Retinal pigment epithelial cell (primary cell): ENCODE measurements around the gene PBRM1.

ENCODE experiments used
- DNase-seq: peaks from one replicate; pipeline ENCODE4 v3.0.0-alpha.2; 2010; ENCODE audit warnings: low read depth
- H3K4me3 ChIP-seq: 2 replicates; pipeline ENCODE4 v1.5.1; 2011; ENCODE audit warnings: mild to moderate bottlenecking, low read length, control low read depth, moderate library complexity
- TF ChIP-seq, protein P1 (sequence below): conservative IDR thresholded peaks from 2 replicates; pipeline ENCODE4 v1.5.1; 2011; ENCODE audit warnings: low read depth, low read length, control low read depth, inconsistent platforms

PBRM1 gene

DNA sequence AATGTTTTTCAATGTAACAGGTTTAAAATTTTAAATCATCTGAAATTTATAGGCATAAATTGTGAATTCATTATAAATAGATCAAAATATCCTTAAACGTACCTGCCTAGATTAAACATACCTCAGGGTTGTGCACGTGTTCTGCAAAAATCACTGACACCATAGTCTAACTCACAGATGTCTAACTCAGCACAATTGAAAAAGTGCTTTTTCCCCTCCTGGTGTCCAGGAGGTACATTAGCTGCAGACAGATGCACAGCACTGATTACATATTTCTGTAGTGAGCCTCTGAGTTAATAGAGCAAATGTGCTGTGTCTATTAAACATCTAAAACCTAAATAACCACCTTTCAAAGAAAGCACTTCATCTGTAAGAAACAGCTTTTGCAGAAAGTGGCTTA, 138.6 kb downstream of the PBRM1 start:
- H3K4me3 ChIP-seq: no peak overlapping the region
- TF ChIP-seq, protein P1, sequence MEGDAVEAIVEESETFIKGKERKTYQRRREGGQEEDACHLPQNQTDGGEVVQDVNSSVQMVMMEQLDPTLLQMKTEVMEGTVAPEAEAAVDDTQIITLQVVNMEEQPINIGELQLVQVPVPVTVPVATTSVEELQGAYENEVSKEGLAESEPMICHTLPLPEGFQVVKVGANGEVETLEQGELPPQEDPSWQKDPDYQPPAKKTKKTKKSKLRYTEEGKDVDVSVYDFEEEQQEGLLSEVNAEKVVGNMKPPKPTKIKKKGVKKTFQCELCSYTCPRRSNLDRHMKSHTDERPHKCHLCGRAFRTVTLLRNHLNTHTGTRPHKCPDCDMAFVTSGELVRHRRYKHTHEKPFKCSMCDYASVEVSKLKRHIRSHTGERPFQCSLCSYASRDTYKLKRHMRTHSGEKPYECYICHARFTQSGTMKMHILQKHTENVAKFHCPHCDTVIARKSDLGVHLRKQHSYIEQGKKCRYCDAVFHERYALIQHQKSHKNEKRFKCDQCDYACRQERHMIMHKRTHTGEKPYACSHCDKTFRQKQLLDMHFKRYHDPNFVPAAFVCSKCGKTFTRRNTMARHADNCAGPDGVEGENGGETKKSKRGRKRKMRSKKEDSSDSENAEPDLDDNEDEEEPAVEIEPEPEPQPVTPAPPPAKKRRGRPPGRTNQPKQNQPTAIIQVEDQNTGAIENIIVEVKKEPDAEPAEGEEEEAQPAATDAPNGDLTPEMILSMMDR: no peak
- no peak for DNase-seq

DNA sequence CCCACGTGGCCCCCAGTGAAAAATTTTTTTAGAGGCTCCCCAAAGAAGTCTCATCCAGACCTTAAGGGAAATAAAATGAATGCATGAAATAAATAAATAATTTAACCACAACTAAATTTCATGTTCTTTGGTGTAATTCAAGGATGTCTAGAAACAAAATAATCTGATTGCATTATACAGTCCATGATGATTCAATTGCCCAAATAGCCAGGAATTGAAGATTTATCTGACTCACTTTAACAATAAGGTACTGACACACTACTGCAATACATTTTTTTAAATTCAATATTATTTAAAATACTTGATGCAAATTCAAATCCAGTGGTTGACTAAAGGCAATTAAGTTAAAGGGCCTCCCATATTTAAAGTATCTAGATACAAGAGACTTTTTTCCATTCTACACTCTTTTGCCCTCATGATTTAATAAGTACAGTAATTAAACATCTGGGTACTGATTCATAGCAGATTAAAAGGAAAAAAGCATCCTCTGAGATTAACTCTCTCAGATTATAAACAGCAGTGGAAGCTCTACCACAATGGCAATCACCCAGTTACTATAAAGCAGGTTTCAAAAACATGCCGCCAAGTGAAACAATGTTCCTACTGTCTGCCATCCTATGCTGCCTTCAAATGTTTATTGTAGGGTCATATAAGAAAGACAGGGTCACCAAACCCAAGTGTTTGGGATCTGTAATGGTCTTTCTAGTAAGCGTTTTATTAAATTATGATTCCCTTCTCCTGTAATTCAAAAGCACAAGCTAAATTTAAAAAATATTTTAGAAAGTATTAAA, 139.4 kb downstream of the PBRM1 start:
- no peak for DNase-seq

DNA sequence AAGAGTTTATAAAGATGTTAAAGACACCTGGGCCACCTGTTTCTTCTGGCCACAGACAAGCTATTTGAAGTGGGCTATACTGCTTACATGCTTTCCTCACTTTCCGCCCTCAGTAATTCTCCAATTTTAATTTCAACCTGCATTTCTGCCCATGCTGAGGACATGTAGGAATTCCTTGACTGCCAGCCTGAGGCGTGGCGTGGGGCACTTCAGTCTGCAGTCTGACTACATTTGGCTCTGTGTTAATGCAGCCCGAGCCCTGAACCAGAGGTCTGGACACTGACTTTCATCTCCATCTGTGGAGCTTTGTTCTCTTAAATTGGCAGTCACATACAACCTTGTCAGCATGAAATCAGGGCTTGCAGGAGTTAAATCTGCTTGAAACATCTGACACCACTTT, 140.8 kb downstream of the PBRM1 start:
- TF ChIP-seq, protein P1: no peak
- H3K4me3 ChIP-seq: no peak overlapping the region
- DNase-seq: no peak

More for the DNA sequence above, 139.4 kb downstream of the PBRM1 start:
- no peak overlapping the region for H3K4me3 ChIP-seq
- TF ChIP-seq, protein P1: no peak

DNA sequence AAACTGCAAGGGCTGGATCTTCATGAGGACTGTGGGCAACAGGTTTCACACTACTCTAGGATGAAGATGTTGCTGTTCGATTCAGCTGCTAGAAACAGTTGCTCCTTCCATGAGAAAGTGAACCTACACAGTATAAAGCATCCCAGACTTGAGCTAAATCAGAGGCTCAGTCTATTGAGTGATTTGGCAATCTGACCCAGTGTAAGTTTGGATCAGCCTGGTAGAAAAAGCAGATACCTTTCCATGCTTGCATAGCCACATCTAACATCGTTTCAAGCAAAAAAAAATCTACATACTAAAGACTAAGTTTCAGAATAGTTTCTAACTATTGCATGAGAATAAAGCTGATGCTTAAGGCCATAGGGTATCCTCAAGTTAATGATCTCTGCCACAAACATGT, 144.7 kb downstream of the PBRM1 start:
- no peak overlapping the region for H3K4me3 ChIP-seq
- TF ChIP-seq, protein P1: no peak
- DNase-seq: no peak

DNA sequence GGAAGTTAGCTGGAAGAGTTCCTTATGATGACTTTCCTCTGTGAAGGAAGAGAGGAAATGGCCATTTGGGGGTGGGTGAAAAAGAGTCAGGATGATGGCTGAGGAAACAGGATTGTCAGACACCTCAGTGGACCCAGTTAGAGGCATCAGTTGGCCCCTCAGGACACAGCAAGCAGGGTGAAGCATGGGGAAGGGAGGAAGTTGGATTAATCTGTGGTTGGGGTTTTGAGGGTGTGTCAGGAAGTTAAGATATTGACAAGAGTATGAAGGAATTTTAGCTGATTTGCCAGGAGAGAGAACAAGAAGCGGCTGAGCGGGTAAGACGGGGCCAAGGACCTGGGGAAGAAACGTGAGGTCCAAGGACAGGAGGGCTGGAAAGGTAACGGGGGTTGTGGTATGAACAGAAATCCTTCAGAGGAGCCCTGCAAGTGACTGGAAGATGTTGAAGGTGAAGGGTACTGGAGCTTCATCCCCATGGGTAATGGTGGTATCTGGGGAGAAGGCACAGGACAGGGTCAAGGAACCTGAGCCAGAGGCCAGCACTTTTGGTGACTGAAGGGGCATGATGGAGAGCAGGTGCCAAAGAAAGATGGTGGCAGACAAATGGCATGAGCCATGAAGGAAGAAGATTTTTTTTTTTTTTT, 146.6 kb downstream of the PBRM1 start:
- TF ChIP-seq, protein P1: no peak
- DNase-seq: no peak
- H3K4me3 ChIP-seq: peak overlapping the region; percentile 13

DNA sequence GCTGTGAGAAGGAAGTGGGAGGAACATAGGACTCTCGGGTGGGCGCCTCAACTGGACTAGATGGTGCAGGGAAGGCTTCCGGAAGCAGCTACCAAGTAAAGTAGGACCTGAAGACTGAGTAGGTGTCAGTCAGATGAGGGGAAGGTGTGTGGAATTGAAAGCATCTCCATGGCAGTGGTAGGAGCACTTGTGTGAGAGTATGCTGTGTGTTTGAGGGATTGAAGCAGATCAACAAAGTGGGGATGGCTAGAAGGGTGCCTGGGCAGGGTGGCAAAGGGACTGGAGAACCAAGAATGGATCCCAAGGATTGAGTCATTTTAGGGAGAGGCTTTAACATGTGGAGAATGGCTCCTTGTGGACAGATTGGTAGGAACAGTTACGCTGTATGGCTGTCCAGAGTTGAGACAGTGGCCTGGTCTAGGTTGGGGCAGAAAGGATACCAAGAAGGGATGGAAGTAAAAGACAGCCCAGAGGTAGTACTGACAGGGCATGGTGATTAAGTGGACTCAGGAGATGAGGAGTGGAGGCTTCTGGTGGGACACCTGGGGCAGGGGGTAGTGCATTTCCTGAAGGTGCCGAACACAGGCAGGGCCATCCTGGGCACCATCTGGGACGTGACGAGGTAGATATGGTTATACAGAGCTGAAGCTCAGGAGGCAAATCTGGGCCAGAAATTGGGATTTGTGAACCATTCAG, 147.8 kb downstream of the PBRM1 start:
- peak overlapping the region; percentile 78 for H3K4me3 ChIP-seq
- DNase-seq: no peak
- TF ChIP-seq, protein P1: no peak
